ENCODE measurements around the gene CARD19.
"Not testable (repeated sequence)": the region's sequence is repeated elsewhere in the genome, so short reads cannot be mapped to it uniquely, and the experiment has no call there.

GRCh38 chr9:93101086-93101485, 5.1 kb downstream of the CARD19 start:
- TF ChIP-seq CTCF (conservative IDR thresholded peaks at IDR 0.05; ENCODE audit: low read depth in 2 of 2); ZNF331 (CRISPR knock-in tag; IDR thresholded peaks at IDR 0.05; ENCODE audit: low read depth); EZH2 (IDR thresholded peaks at IDR 0.05; ENCODE audit: low read depth, unreplicated experiment); REST (IDR thresholded peaks at IDR 0.05; ENCODE audit: unreplicated experiment); NANOG (IDR thresholded peaks at IDR 0.05; ENCODE audit: borderline replicate concordance); CREB1 (CRISPR knock-in tag; IDR thresholded peaks at IDR 0.05; ENCODE audit: low read depth); EZH2phosphoT487 (IDR thresholded peaks at IDR 0.05; ENCODE audit: unreplicated experiment); POLR2AphosphoS5 (IDR thresholded peaks at IDR 0.05; ENCODE audit: low read depth); JUNB (IDR thresholded peaks at IDR 0.05; ENCODE audit: unreplicated experiment): not testable (repeated sequence)
